ENCODE results near the gene THSD4.

THSD4 gene

GRCh38 chr15:71603379-71603778 lies 488.1 kb downstream of the THSD4 start:
- no peak for DNase-seq

DNA sequence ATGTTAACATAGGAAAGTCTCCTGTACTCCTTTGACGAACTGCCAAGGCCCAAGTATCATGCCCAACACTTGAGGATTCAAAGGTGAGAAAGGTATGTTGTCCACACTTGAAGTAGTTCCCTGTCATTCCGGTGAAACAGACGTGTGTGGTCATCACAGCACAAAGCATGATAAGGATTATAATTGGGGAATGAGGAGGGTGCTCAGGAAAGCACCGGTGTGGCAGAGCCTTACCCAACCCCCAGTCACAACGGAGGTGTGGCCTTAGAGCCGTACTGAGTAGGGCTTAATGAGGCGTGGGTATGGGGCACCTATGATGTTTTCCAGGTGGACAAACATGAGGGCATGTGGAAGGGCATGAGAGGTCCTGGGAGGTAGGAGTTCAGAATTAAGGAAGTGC lies 492.1 kb downstream of the THSD4 start:
- DNase-seq, result no peak

GRCh38 chr15:71610728-71611552 lies 495.7 kb downstream of the THSD4 start:
- no peak for DNase-seq

DNA sequence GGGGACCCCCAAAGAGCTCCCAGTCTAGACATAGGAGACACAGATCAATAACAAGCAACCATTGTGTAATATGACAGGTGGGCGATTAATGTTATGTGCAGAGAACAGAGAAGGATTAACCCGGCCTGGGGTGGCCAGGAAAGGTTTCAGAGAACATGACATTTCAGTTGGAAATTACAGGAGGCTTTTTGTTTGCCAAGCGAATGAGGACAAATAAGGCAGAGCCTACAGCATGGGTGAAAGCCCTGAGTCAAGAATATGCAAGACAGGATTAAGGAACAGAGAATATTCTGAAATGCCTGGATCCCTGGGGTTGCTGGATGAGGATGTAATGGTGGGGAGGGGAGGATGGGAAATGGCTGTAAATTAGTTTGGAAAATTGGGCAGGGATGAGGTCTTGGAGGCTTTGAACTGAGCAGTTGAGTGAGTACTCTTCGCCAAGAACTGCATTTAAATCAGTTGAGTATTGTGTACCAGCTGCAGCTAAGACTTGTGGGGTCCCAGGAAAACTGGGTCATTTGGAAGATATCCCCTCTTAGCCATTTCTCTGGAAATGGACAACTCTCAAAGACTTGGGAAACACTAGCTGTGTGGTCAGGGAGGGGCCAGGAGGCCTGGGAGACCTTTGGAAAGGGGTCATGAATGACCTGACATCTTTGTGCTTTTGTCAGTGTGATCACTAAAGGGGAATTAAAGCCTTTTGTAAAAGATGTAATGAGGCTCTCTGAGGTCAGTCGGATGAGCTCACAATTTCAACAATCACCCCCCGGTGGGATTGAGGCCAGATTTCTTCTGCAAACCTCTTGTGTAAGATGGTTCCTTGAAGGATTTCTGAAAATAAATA lies 496.5 kb downstream of the THSD4 start:
- DNase-seq, result no peak

DNA sequence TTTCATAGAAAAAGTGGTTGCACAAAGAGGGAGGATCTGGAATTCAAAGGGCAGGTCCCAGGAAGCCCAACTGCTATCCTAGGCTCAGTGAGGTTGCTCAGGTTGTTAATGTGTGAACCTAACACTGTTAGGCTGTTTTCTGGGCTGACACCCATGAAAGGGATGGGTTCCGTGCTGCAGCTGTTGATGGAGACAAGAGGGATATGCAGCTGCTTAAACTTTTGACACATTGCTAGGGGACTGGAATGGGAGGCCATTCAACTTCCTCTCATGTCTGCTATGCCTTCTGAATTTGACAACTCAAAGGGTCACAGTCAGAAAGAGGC lies 497.1 kb downstream of the THSD4 start:
- DNase-seq, result no peak

DNA sequence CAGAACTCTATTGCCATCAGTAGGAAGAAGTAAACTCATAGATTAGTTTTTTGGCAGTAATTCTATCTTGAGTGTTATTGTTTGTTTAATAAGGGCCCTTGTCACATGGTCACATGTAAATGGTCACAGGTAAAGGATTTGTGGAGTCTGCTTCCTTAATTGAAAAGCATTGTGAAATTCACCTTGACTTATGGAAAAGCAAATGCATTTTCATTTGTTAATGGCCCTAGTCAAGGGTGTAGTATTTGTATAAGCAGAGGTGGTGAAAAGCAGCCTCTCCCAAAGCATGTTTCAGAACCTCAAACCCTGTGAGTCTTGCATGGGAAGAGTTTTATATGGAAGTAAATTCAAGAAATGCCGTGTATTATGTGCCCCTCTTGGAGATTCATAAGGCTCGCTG lies 497.6 kb downstream of the THSD4 start:
- DNase-seq, result no peak

GRCh38 chr15:71623111-71623510 lies 507.8 kb downstream of the THSD4 start:
- DNase-seq, result no peak

DNA sequence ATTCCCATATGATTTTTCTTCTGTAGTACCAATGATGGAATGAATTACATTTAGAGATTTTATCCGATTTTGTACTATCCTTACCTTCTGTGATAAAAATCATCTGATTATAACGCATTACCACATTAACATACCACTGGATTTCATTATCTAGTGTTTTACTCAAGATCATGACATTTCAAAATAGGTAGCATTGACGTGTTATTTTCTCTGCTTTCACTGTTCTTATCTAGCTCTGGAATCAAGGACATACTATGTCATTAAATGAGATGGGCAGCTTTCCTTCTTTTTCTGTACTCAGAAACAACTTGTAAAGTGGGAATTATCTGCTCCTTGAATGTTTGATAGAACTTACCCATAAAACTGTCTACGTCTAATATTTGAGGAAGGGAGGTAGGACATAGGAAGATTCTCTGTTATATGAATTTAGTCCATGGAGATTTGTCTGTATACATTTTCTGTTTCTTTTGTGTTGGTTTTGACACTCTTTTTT lies 511.4 kb downstream of the THSD4 start:
- DNase-seq, result no peak

GRCh38 chr15:71627188-71627587 lies 511.9 kb downstream of the THSD4 start:
- DNase-seq, result no peak

DNA sequence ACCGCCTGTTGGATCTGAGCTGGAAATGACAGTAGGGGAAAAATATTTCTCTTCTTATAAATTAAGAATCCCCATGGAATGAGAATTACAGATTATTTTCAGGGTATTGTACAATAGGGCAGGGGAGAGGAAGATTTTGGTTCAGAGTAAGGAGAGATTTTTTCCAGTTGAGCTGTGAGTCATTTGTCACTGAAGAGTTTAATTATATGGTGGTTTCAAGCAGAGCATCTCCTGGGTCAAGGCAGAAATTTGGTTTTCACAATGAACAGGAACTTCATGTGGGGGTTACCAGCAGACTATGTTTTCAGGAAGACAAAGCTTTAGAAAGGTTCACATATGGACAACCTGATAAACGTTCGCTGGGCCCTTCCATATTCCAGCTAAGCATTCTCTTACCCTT lies 512.3 kb downstream of the THSD4 start:
- no peak for DNase-seq

DNA sequence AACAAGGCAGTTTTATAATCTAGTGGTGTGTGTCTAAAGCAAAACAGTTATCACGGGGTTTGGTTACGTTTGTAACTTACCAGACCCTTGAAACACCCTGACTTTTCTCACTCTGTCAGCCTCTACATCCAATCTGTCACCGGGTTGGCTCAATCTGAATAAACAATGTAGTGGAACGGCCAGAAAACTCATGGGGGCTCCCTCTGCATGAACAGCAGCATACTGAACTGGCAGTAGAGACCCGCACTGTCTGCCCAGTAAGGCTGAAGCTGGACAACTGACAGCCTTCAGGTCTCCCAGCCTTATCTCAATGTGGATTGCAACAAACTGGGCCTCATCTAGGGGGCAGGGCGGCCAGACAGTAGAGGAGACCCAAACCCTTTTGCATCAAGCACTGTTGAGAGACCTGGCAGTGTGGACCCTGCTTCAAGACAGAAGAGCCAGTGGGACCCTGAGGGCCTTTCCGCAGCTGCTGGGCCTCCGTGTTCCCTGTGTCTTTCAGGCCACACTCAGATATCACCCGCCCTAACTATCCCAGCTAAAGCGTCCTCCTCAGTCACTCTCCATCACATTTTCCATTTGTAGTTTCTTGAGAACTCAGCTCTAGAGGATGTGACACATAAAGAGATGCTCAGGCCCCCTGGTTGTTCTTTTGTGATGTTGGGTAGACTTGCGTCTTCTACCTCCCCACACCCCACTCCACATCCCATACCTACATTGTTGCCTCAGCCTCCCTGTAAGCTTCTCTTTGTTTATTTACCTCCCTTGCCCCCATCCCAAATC lies 513.9 kb downstream of the THSD4 start:
- no peak for DNase-seq

DNA sequence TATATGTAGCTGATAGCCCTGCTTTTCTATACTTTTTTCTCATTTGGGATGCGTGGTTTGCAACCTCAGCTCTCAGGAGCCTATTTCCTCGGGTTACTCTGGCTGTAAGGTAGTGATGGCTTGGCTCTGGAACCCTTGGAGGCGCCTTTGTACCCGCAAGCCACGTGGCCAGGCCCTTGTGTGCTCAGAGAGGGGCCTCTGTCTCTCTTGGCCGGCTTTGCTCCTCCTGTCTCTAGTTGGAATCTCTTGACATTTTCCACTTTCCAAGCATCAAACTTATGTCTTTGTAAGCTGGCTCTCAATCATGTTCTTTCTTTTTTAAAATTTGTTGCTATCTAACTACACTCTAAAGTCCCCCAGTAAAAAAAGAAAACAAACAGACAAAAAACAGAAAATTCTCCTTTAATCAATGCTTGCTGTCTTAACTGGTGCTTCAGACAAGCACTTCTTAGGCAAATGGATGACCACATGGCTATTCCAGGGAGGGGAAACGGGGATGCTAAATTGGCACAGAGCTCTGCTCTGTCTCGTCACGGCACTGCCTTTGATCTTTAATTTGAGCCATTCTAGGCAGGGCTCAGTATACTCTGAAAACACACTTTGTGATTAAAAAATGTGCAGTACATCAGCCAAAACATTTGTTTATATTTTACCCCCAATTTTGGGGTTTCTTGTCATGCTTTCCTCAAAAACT lies 514.7 kb downstream of the THSD4 start:
- no peak for DNase-seq

DNA sequence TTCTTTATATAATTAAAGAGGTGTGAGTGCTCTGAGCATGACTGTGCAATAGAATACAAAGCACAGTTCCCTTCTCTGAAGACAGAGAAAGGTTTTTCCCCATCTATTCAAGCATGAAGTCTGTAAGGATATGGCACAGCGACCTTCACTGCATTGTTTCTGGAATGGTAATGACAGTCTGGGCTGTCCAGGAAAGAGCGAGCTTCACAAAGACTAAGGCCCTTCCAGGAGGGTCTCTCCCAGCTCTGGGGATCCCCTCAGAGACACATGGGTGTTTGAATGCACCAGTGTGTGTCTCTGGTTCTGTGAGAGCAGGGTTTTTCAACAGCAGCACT lies 515.2 kb downstream of the THSD4 start:
- DNase-seq, result no peak

GRCh38 chr15:71632576-71633195 lies 517.4 kb downstream of the THSD4 start:
- no peak for DNase-seq

- DNase-seq, result no peak
Observed at GRCh38 chr15:71634820-71635560, 519.7 kb downstream of the THSD4 start.

DNA sequence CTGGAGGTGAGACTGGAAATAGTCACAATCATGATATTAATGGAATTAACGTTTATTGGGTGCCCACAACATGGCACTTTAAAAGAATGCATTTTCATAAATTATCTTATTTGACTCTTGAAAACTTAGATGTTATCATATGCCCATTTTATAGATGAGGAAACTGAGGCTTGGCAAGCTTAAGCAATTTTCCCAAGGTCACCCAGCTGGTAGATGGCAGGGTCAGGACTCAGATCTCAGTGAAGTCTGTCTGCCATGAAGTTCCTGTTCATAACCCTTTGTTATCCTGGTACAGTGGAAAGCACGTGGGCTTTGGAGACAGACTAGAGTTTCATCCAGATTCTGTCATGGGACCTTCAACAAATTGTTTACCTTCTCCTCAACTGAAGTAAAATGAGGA lies 520.5 kb downstream of the THSD4 start:
- no peak for DNase-seq

- no peak for DNase-seq
Observed at GRCh38 chr15:71638876-71639275, 523.6 kb downstream of the THSD4 start.

- no peak for DNase-seq
Observed at GRCh38 chr15:71639471-71639870, 524.2 kb downstream of the THSD4 start.

DNA sequence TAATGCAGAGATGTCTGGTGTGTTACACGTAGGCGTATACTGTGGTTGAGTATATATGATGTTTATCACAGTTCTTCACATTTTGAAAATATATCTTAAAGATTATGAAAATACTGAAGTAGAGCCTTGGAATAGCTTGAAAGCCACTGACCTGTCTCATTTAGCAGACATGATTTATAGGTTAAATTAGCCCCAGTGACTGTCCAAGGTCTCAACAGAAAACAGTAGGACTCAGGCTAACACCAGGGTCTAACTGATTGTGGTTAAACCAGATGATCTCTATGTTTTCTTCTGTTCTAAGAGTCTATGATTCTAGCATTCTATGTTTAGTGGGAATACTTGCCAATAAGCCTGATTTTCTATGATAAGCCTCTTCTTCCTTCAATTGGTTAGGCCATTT lies 528.6 kb downstream of the THSD4 start:
- no peak for DNase-seq

DNA sequence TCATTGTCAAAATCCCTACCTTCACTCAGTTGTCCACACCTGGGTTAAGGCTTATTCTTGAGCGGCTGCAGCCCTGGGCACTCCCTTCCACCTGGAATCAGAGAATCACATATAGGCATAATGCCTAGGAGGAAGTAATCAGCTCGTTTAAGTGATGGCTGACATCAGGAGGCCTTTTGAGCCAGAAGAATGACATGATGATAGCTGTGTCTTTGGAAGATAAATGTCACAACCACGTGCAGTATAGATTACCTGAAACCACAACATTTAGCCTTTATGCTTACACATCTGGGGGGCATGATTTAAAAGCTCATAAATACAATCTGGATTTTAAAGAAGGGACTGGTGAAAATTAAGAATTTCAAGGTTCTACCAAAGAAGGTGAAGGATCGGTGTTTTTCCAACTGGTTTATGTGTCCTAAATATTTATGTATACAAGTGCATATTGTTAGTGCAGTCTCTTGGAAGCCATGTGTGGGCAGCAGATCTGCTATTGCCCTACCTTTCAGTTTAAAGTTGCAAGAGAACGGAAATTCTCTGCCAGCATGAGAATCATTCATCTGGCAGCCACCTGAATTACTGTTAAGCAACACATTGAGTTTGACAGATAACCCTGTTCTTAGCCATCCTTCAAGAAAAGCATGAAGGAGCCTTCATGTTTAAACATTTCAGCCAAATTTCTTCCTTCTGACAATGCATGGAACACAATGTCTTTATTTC lies 531.7 kb downstream of the THSD4 start:
- no peak for DNase-seq

- DNase-seq, result no peak
Observed at GRCh38 chr15:71647487-71647808, 532.2 kb downstream of the THSD4 start.

All from NCI-H446 treated with DMSO at 0.1 percent for 48 hours (cell line).